ENCODE data around the gene ATXN2.

GRCh38 chr12:111409780-111410430, 189.2 kb downstream of the ATXN2 start:
- TF ChIP-seq CTCF (IDR thresholded peaks at IDR 0.05) (no peak), POLR2A (IDR thresholded peaks at IDR 0.05) (no peak), EP300 (IDR thresholded peaks at IDR 0.05) (no peak)
